ENCODE data around the gene TENM4.

The TENM4 gene

GRCh38 chr11:79179087-79179486 lies 261.7 kb downstream of the TENM4 start:
- DNase-seq (ENCODE audit: low read depth in 2 of 2) = no peak

GRCh38 chr11:79174045-79175008 lies 266.5 kb downstream of the TENM4 start:
- DNase-seq (ENCODE audit: low read depth in 2 of 2) = no peak

GRCh38 chr11:79173615-79174014 lies 267.2 kb downstream of the TENM4 start:
- no peak for DNase-seq (ENCODE audit: low read depth in 2 of 2)

- no peak for DNase-seq (ENCODE audit: low read depth in 2 of 2)
Observed at GRCh38 chr11:79170321-79170720, 270.5 kb downstream of the TENM4 start.

GRCh38 chr11:79168530-79169110 lies 272.2 kb downstream of the TENM4 start:
- DNase-seq (ENCODE audit: low read depth in 2 of 2) = no peak

- DNase-seq (ENCODE audit: low read depth in 2 of 2) = no peak
Observed at GRCh38 chr11:79167510-79168188, 273.2 kb downstream of the TENM4 start.

GRCh38 chr11:79165908-79166307 lies 274.9 kb downstream of the TENM4 start:
- no peak for DNase-seq (ENCODE audit: low read depth in 2 of 2)

GRCh38 chr11:79160791-79161403 lies 279.9 kb downstream of the TENM4 start:
- no peak for DNase-seq (ENCODE audit: low read depth in 2 of 2)

- DNase-seq (ENCODE audit: low read depth in 2 of 2) = no peak
Observed at GRCh38 chr11:79159657-79160450, 281.0 kb downstream of the TENM4 start.

GRCh38 chr11:79157738-79158137 lies 283.1 kb downstream of the TENM4 start:
- no peak for DNase-seq (ENCODE audit: low read depth in 2 of 2)

- DNase-seq (ENCODE audit: low read depth in 2 of 2) = no peak
Observed at GRCh38 chr11:79156031-79156430, 284.8 kb downstream of the TENM4 start.

- no peak for DNase-seq (ENCODE audit: low read depth in 2 of 2)
Observed at GRCh38 chr11:79155237-79155636, 285.6 kb downstream of the TENM4 start.

- no peak for DNase-seq (ENCODE audit: low read depth in 2 of 2)
Observed at GRCh38 chr11:79152511-79152910, 288.3 kb downstream of the TENM4 start.

- no peak for DNase-seq (ENCODE audit: low read depth in 2 of 2)
Observed at GRCh38 chr11:79151396-79151795, 289.4 kb downstream of the TENM4 start.

GRCh38 chr11:79150966-79151365 lies 289.9 kb downstream of the TENM4 start:
- DNase-seq (ENCODE audit: low read depth in 2 of 2) = no peak

- no peak for DNase-seq (ENCODE audit: low read depth in 2 of 2)
Observed at GRCh38 chr11:79150320-79150719, 290.5 kb downstream of the TENM4 start.

- no peak for DNase-seq (ENCODE audit: low read depth in 2 of 2)
Observed at GRCh38 chr11:79147731-79148130, 293.1 kb downstream of the TENM4 start.

- no peak for DNase-seq (ENCODE audit: low read depth in 2 of 2)
Observed at GRCh38 chr11:79147011-79147410, 293.8 kb downstream of the TENM4 start.

GRCh38 chr11:79139900-79140299 lies 300.9 kb downstream of the TENM4 start:
- DNase-seq (ENCODE audit: low read depth in 2 of 2) = no peak

- no peak for DNase-seq (ENCODE audit: low read depth in 2 of 2)
Observed at GRCh38 chr11:79129702-79130101, 311.1 kb downstream of the TENM4 start.

GRCh38 chr11:79128291-79128690 lies 312.5 kb downstream of the TENM4 start:
- DNase-seq (ENCODE audit: low read depth in 2 of 2) = no peak

Data from activated CD8-positive, alpha-beta memory T cell treated with anti-CD3 and anti-CD28 coated beads for 4 hours (primary cell).